Measurements from ENCODE around the gene KRTAP12-3.

KRTAP12-3 gene

GRCh38 chr21:44697811-44698734 is 40.3 kb downstream of the KRTAP12-3 start:
- CTCF ChIA-PET, result no interaction called here
- no peak overlapping the region for H3K27ac ChIP-seq
- POLR2A ChIA-PET (ENCODE audit: low non-redundant PET), result no interaction called here
- no peak for DNase-seq (ENCODE audit: low spot score)
- TF ChIP-seq CTCF (conservative IDR thresholded peaks at IDR 0.05; ENCODE audit: low read depth), result no peak

- no peak for TF ChIP-seq CTCF (conservative IDR thresholded peaks at IDR 0.05; ENCODE audit: low read depth)
- POLR2A ChIA-PET (ENCODE audit: low non-redundant PET), result no interaction called here
- no peak overlapping the region for H3K27ac ChIP-seq
- CTCF ChIA-PET, result no interaction called here
- no peak for DNase-seq (ENCODE audit: low spot score)
Observed at GRCh38 chr21:44699502-44700001, 41.8 kb downstream of the KRTAP12-3 start.

- no peak for DNase-seq (ENCODE audit: low spot score)
Observed at GRCh38 chr21:44700101-44701022, 42.6 kb downstream of the KRTAP12-3 start.

GRCh38 chr21:44701023-44701400 is 43.3 kb downstream of the KRTAP12-3 start:
- no peak overlapping the region for H3K27ac ChIP-seq
- ChIA-PET POLR2A (ENCODE audit: low non-redundant PET) (interaction anchor here (0.8 kb wide), 1 partner anchor 108 kb away, joined by 3 read pairs; no protein-coding TSS in a partner anchor), CTCF (no interaction called here)
- DNase-seq (ENCODE audit: low spot score), result no peak
- no peak for TF ChIP-seq CTCF (conservative IDR thresholded peaks at IDR 0.05; ENCODE audit: low read depth)

More at GRCh38 chr21:44700101-44701022, 42.6 kb downstream of the KRTAP12-3 start:
- no peak overlapping the region for H3K27ac ChIP-seq
- no peak for TF ChIP-seq CTCF (conservative IDR thresholded peaks at IDR 0.05; ENCODE audit: low read depth)
- POLR2A ChIA-PET (ENCODE audit: low non-redundant PET), result no interaction called here
- CTCF ChIA-PET, result no interaction called here

- ChIA-PET CTCF (no interaction called here), POLR2A (ENCODE audit: low non-redundant PET) (interaction anchor here (0.8 kb wide), 1 partner anchor 109 kb away, joined by 3 read pairs; no protein-coding TSS in a partner anchor)
- no peak overlapping the region for H3K27ac ChIP-seq
- no peak for DNase-seq (ENCODE audit: low spot score)
- no peak for TF ChIP-seq CTCF (conservative IDR thresholded peaks at IDR 0.05; ENCODE audit: low read depth)
Observed at GRCh38 chr21:44701541-44701940, 43.8 kb downstream of the KRTAP12-3 start.

Measured in RWPE1 (cell line).